Ishikawa (cell line): ENCODE data around the gene PLA2G2C.

Source experiments
- CEBPB ChIP-seq: IDR thresholded peaks from 2 replicates; pipeline ENCODE4 v1.6.1; 2012
- CREB1 ChIP-seq: IDR thresholded peaks from 2 replicates; pipeline ENCODE4 v1.6.1; 2012; ENCODE audit warnings: low read depth
- EGR1 ChIP-seq: IDR thresholded peaks from 2 replicates; pipeline ENCODE4 v1.6.1; 2012
- EP300 ChIP-seq: IDR thresholded peaks from 2 replicates; pipeline ENCODE4 v1.6.1; 2012; ENCODE audit warnings: borderline replicate concordance
- FOXM1 ChIP-seq: IDR thresholded peaks from 2 replicates; pipeline ENCODE4 v1.6.1; 2012; ENCODE audit warnings: low read depth, borderline replicate concordance
- NFIC ChIP-seq: IDR thresholded peaks from 2 replicates; pipeline ENCODE4 v1.6.1; 2012
- RAD21 ChIP-seq: IDR thresholded peaks from 2 replicates; pipeline ENCODE4 v1.6.1; 2012; ENCODE audit warnings: low read depth
- TAF1 ChIP-seq: IDR thresholded peaks from 2 replicates; pipeline ENCODE4 v1.6.1; 2012; ENCODE audit warnings: low read depth, mild to moderate bottlenecking
- TCF12 ChIP-seq: IDR thresholded peaks from 2 replicates; pipeline ENCODE4 v1.6.1; 2012; ENCODE audit warnings: low read depth
- TEAD4 ChIP-seq: IDR thresholded peaks from 2 replicates; pipeline ENCODE4 v1.6.1; 2012
- USF1 ChIP-seq: IDR thresholded peaks from 2 replicates; pipeline ENCODE4 v1.6.1; 2012
- YY1 ChIP-seq: IDR thresholded peaks from 2 replicates; pipeline ENCODE4 v1.6.1; 2012; ENCODE audit warnings: low read depth
- ZBTB7A ChIP-seq: IDR thresholded peaks from 2 replicates; pipeline ENCODE4 v1.6.1; 2012; ENCODE audit warnings: low read depth
- TF ChIP-seq, protein P1 (sequence below): IDR thresholded peaks from 2 replicates; pipeline ENCODE4 v1.6.1; 2012; ENCODE audit warnings: low read depth, mild to moderate bottlenecking
- TF ChIP-seq, protein P2 (sequence below): IDR thresholded peaks from 2 replicates; pipeline ENCODE4 v1.6.1; 2012

PLA2G2C gene

GRCh38 chr1:20192364-20192763 is 6.0 kb upstream of the PLA2G2C start:
- no peak for TF ChIP-seq TCF12
- no peak for TF ChIP-seq CREB1
- no peak for TF ChIP-seq CEBPB
- TF ChIP-seq TEAD4: no peak
- TF ChIP-seq NFIC: no peak

DNA sequence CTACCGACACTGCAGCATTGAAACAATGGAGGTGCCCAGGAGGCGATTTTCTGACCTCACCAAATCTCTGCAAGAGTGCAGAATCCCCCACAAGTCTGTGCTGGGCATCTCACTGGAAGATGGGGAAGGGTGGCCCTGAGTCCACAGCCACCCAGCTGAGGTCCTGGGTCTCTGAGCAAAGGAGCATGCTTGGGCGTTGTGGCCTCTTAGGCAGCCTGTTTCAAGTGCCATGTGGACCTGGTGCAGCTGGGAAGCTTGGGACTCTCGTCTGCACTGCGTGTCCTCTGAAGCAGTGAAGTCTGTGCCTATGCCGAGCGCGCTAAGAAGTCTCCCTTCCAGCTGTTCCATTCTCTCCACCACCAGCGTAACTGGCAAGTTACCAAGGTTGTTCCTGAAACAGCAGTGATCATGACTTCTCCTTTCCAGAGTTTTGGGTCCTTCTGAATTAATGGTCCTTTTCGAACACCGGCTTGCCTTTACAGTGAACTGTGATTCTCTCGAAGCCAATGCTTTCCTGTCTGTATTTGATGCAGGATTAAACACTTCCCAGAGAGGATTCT is 5.0 kb upstream of the PLA2G2C start:
- TF ChIP-seq CREB1 (no peak), NFIC (no peak), TAF1 (no peak), RAD21 (no peak), EGR1 (no peak), ZBTB7A (no peak), TEAD4 (no peak), FOXM1 (no peak), EP300 (no peak), TCF12 (no peak), CEBPB (no peak), YY1 (no peak), USF1 (no peak)
- TF ChIP-seq, protein P1, sequence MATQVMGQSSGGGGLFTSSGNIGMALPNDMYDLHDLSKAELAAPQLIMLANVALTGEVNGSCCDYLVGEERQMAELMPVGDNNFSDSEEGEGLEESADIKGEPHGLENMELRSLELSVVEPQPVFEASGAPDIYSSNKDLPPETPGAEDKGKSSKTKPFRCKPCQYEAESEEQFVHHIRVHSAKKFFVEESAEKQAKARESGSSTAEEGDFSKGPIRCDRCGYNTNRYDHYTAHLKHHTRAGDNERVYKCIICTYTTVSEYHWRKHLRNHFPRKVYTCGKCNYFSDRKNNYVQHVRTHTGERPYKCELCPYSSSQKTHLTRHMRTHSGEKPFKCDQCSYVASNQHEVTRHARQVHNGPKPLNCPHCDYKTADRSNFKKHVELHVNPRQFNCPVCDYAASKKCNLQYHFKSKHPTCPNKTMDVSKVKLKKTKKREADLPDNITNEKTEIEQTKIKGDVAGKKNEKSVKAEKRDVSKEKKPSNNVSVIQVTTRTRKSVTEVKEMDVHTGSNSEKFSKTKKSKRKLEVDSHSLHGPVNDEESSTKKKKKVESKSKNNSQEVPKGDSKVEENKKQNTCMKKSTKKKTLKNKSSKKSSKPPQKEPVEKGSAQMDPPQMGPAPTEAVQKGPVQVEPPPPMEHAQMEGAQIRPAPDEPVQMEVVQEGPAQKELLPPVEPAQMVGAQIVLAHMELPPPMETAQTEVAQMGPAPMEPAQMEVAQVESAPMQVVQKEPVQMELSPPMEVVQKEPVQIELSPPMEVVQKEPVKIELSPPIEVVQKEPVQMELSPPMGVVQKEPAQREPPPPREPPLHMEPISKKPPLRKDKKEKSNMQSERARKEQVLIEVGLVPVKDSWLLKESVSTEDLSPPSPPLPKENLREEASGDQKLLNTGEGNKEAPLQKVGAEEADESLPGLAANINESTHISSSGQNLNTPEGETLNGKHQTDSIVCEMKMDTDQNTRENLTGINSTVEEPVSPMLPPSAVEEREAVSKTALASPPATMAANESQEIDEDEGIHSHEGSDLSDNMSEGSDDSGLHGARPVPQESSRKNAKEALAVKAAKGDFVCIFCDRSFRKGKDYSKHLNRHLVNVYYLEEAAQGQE: no peak
- TF ChIP-seq, protein P2, sequence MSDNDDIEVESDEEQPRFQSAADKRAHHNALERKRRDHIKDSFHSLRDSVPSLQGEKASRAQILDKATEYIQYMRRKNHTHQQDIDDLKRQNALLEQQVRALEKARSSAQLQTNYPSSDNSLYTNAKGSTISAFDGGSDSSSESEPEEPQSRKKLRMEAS: no peak

DNA sequence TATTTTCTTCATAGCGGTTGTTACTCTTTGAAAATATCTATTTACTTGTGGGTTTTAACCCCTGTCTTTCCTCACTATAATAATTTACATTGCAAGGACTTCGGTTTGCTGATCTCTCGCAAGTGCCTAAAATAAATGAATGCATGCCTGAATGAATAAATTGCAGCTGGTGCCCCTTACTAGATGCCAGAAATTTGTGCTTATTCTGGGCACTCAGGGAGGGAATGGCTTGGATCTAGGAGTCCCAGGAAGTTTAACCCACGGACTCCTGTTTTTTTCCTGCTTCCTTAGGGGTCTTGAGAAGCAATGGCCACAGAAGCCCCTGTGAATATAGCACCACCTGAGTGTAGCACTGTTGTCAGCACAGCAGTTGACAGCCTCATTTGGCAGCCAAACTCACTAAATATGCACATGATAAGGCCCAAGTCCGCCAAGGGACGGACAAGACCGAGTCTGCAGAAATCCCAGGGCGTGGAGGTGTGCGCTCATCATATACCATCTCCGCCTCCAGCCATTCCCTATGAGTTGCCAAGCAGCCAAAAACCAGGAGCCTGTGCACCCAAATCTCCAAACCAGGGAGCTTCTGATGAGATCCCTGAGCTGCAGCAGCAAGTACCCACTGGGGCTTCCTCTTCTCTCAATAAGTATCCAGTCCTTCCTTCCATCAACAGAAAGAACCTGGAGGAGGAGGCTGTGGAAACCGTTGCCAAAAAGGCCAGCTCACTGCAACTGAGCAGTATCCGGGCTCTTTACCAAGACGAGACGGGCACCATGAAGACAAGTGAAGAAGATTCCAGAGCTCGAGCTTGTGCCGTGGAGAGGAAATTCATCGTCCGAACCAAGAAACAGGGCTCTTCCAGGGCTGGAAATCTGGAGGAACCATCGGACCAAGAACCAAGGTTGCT is 4.2 kb upstream of the PLA2G2C start:
- TF ChIP-seq EGR1 (no peak), NFIC (no peak), USF1 (no peak), TAF1 (no peak)
- TF ChIP-seq, protein P1: no peak

DNA sequence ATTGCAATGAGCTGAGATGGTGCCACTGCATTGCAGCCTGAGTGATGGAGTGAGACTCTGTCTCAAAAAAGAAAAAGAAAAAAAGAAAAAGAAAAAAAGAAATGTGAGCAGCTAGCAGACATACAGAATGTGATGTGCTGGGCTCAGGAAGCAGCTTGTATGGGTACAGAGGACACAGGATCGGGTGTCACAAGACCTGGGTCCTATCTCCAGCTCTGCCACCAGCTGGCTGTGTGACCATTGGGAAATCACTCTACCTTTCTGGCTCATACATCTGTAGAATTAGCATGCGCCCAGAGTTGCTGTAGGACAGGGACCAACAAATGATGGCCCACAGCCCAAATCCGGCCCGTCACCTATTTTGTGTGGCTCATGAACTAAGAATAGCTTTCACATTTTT is 3.3 kb upstream of the PLA2G2C start:
- TF ChIP-seq NFIC (no peak), TEAD4 (no peak)
- TF ChIP-seq, protein P2: no peak

DNA sequence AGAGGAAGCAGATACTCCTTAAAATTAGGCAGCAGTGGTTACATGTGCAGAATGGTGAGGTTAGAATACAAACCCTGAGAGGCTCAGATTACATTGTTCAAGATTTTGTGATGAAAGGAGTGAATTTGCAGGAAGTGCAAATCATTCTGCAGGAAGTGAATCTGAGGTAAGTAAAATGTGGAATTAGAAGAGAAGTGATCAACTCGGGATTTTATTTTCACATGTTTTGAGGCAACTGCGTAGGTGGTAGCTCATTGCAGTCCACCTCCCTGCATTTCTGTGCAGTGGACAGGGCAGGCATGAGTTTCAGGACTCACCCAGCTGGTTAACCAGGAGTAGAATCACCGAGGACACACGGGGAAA is 2.1 kb upstream of the PLA2G2C start:
- TF ChIP-seq, protein P2: no peak
- TF ChIP-seq TCF12: no peak
- TF ChIP-seq CEBPB: no peak
- TF ChIP-seq TEAD4: no peak

- TF ChIP-seq EGR1 (no peak), CEBPB (no peak), FOXM1 (no peak), TCF12 (no peak), USF1 (no peak), ZBTB7A (no peak), RAD21 (no peak), EP300 (no peak), NFIC (no peak), TAF1 (no peak), YY1 (no peak)
- TF ChIP-seq, protein P2: no peak
- TF ChIP-seq, protein P1: no peak
These were observed 1.6 kb upstream of the PLA2G2C start for GRCh38 chr1:20187813-20188454.
